ENCODE results near the gene FLYWCH2. TPM values are rescaled to one million over a fixed set of nuclear protein-coding genes. Genes with fewer than 3 reads are reported as not detected.

The FLYWCH2 gene
- polyA plus RNA-seq (2013, experiment 1 of 2), result 32.0 TPM
- 33.1 TPM for polyA plus RNA-seq (2013, experiment 2 of 2)

GRCh38 chr16:2882650-2883457 is at the start of gene FLYWCH2:
TSS of gene FLYWCH2 (plus strand) at chr16:2883215. CDS start at chr16:2896450, 13,235 bp downstream.
- H2BK15ac ChIP-seq (ENCODE audit: low read depth, poor library complexity, severe bottlenecking), result no peak within 1 kb of the TSS
- H2BK12ac ChIP-seq (ENCODE audit: low read length in 2 of 2), result peak within 1 kb of the TSS in 1 of 2 experiments; percentile 59
- peak within 1 kb of the TSS; percentile 85 to 99 for H3K18ac ChIP-seq (ENCODE audit: low read depth in 1 of 2, low read length in 2 of 2)
- peak within 1 kb of the TSS; percentile 91 for H4K8ac ChIP-seq (ENCODE audit: low read length)
- no peaks in the 10 kb centered on the region for H3K9me3 ChIP-seq (ENCODE audit: control insufficient read depth, low read length)
- H3K79me1 ChIP-seq (replicated peaks; ENCODE audit: low read length, poor library complexity, severe bottlenecking), result peaks cover 8% of the 10 kb centered on the region
- peak within 1 kb of the TSS; percentile 91 for H4K91ac ChIP-seq (ENCODE audit: low read length)
- WGBS, result under 1% methylated on average over 68 of the region's 73 CpGs
- peak; percentile 100 for DNase-seq
- H3K27me3 ChIP-seq (ENCODE audit: control insufficient read depth in 1 of 2, insufficient read depth in 1 of 2, low read length in 2 of 2), result no peaks in the 10 kb centered on the region
- H3K27ac ChIP-seq (ENCODE audit: low read length, poor library complexity, severe bottlenecking), result peak within 1 kb of the TSS; percentile 87
- H3K14ac ChIP-seq (ENCODE audit: low read length in 2 of 2), result peak within 1 kb of the TSS; percentile 25 to 87
- peaks cover 0 to 3% of the 10 kb centered on the region in 2 experiments for H3K36me3 ChIP-seq (ENCODE audit: control insufficient read depth in 1 of 2, insufficient read depth in 2 of 2, low read depth in 1 of 2, low read length in 2 of 2)
- peak within 1 kb of the TSS in 1 of 2 experiments; percentile 94 for H3K23ac ChIP-seq (ENCODE audit: low read length in 2 of 2)
- H3K4ac ChIP-seq (ENCODE audit: low read depth in 1 of 2, low read length in 2 of 2), result peak within 1 kb of the TSS; percentile 57 to 87
- peak within 1 kb of the TSS; percentile 94 for H3K9ac ChIP-seq (ENCODE audit: low read length)
- peaks cover 14% of the 10 kb centered on the region for H3K4me1 ChIP-seq (ENCODE audit: control insufficient read depth, insufficient read depth, low read depth, low read length)
- H2BK5ac ChIP-seq (ENCODE audit: low read depth, low read length, poor library complexity, severe bottlenecking), result peak within 1 kb of the TSS; percentile 84
- H3K4me3 ChIP-seq (ENCODE audit: insufficient read depth in 1 of 2, low read depth in 1 of 2, low read length in 2 of 2), result peak within 1 kb of the TSS; percentile 82 to 95
- H3K4me2 ChIP-seq (ENCODE audit: low read length, poor library complexity, severe bottlenecking), result peak within 1 kb of the TSS; percentile 97
- H2AFZ ChIP-seq (ENCODE audit: low read depth, low read length), result peak within 1 kb of the TSS; percentile 93
- H2AK5ac ChIP-seq (ENCODE audit: low read length, severe bottlenecking), result no peak within 1 kb of the TSS
- peak within 1 kb of the TSS; percentile 98 for H2BK120ac ChIP-seq (ENCODE audit: low read depth, low read length)

GRCh38 chr16:2833776-2834175 is 49.2 kb upstream of the FLYWCH2 start:
- Histone ChIP-seq H4K91ac (ENCODE audit: low read length) (no peak overlapping the region), H2AK5ac (ENCODE audit: low read length, severe bottlenecking) (no peak overlapping the region), H2BK12ac (ENCODE audit: low read length in 2 of 2) (no peak overlapping the region), H3K9ac (ENCODE audit: low read length) (no peak overlapping the region), H3K23ac (ENCODE audit: low read length in 2 of 2) (no peak overlapping the region), H3K4me3 (ENCODE audit: insufficient read depth in 1 of 2, low read depth in 1 of 2, low read length in 2 of 2) (no peak overlapping the region), H2BK5ac (ENCODE audit: low read depth, low read length, poor library complexity, severe bottlenecking) (no peak overlapping the region), H2BK120ac (ENCODE audit: low read depth, low read length) (no peak overlapping the region), H3K4me1 (ENCODE audit: control insufficient read depth, insufficient read depth, low read depth, low read length) (peaks cover 27% of the 10 kb centered on the region), H3K79me1 (replicated peaks; ENCODE audit: low read length, poor library complexity, severe bottlenecking) (no peaks in the 10 kb centered on the region), H3K9me3 (ENCODE audit: control insufficient read depth, low read length) (no peaks in the 10 kb centered on the region), H3K14ac (ENCODE audit: low read length in 2 of 2) (no peak overlapping the region), H4K8ac (ENCODE audit: low read length) (no peak overlapping the region), H2BK15ac (ENCODE audit: low read depth, poor library complexity, severe bottlenecking) (no peak overlapping the region), H3K27ac (ENCODE audit: low read length, poor library complexity, severe bottlenecking) (no peak overlapping the region), H3K4me2 (ENCODE audit: low read length, poor library complexity, severe bottlenecking) (no peak overlapping the region), H3K4ac (ENCODE audit: low read depth in 1 of 2, low read length in 2 of 2) (no peak overlapping the region), H3K36me3 (ENCODE audit: control insufficient read depth in 1 of 2, insufficient read depth in 2 of 2, low read depth in 1 of 2, low read length in 2 of 2) (no peaks in the 10 kb centered on the region), H3K18ac (ENCODE audit: low read depth in 1 of 2, low read length in 2 of 2) (no peak overlapping the region), H2AFZ (ENCODE audit: low read depth, low read length) (no peak overlapping the region), H3K27me3 (ENCODE audit: control insufficient read depth in 1 of 2, insufficient read depth in 1 of 2, low read length in 2 of 2) (peaks cover 0 to 42% of the 10 kb centered on the region in 2 experiments)
- WGBS, result 95% methylated on average over 6 of the region's 7 CpGs
- DNase-seq, result no peak

GRCh38 chr16:2834968-2835367 is 48.0 kb upstream of the FLYWCH2 start:
- no peak overlapping the region for H3K14ac ChIP-seq (ENCODE audit: low read length in 2 of 2)
- no peak overlapping the region for H4K8ac ChIP-seq (ENCODE audit: low read length)
- WGBS, result over 99% methylated on average over 3 of the region's 3 CpGs
- H3K4me1 ChIP-seq (ENCODE audit: control insufficient read depth, insufficient read depth, low read depth, low read length), result peaks cover 30% of the 10 kb centered on the region
- no peak overlapping the region for H4K91ac ChIP-seq (ENCODE audit: low read length)
- no peaks in the 10 kb centered on the region for H3K9me3 ChIP-seq (ENCODE audit: control insufficient read depth, low read length)
- H3K27ac ChIP-seq (ENCODE audit: low read length, poor library complexity, severe bottlenecking), result peak overlapping the region; percentile 97
- H2BK15ac ChIP-seq (ENCODE audit: low read depth, poor library complexity, severe bottlenecking), result no peak overlapping the region
- H3K36me3 ChIP-seq (ENCODE audit: control insufficient read depth in 1 of 2, insufficient read depth in 2 of 2, low read depth in 1 of 2, low read length in 2 of 2), result no peaks in the 10 kb centered on the region
- no peak overlapping the region for H3K4me2 ChIP-seq (ENCODE audit: low read length, poor library complexity, severe bottlenecking)
- H3K18ac ChIP-seq (ENCODE audit: low read depth in 1 of 2, low read length in 2 of 2), result no peak overlapping the region
- H2AFZ ChIP-seq (ENCODE audit: low read depth, low read length), result no peak overlapping the region
- peaks cover 0 to 30% of the 10 kb centered on the region in 2 experiments for H3K27me3 ChIP-seq (ENCODE audit: control insufficient read depth in 1 of 2, insufficient read depth in 1 of 2, low read length in 2 of 2)
- H2BK120ac ChIP-seq (ENCODE audit: low read depth, low read length), result no peak overlapping the region
- DNase-seq, result no peak
- H3K79me1 ChIP-seq (replicated peaks; ENCODE audit: low read length, poor library complexity, severe bottlenecking), result no peaks in the 10 kb centered on the region
- H3K23ac ChIP-seq (ENCODE audit: low read length in 2 of 2), result no peak overlapping the region
- H3K4ac ChIP-seq (ENCODE audit: low read depth in 1 of 2, low read length in 2 of 2), result peak overlapping the region in 1 of 2 experiments; percentile 71
- peak overlapping the region; percentile 94 for H2BK5ac ChIP-seq (ENCODE audit: low read depth, low read length, poor library complexity, severe bottlenecking)
- no peak overlapping the region for H3K9ac ChIP-seq (ENCODE audit: low read length)
- no peak overlapping the region for H2BK12ac ChIP-seq (ENCODE audit: low read length in 2 of 2)
- no peak overlapping the region for H3K4me3 ChIP-seq (ENCODE audit: insufficient read depth in 1 of 2, low read depth in 1 of 2, low read length in 2 of 2)
- H2AK5ac ChIP-seq (ENCODE audit: low read length, severe bottlenecking), result peak overlapping the region; percentile 91
